H1 (cell line): ENCODE data around the gene SLC24A1. TPM values are rescaled to one million over a fixed set of nuclear protein-coding genes. Genes with fewer than 3 reads are reported as not detected.

Experiments used
- CTCF ChIA-PET: fragments of 300-600 bp; sonication (Branson Sonifier 250); formaldehyde crosslinking; loops from one replicate; lab custom pipeline; 2021; ENCODE audit not compliant: partially characterized antibody; lab: Charles Lee
- POLR2A ChIA-PET: fragments of 300-600 bp; sonication (Branson Sonifier 250); formaldehyde crosslinking; loops from one replicate; lab custom pipeline; 2021; ENCODE audit warnings: inconsistent platforms; ENCODE audit not compliant: partially characterized antibody; lab: Charles Lee
- DNase-seq, 2 experiments: peaks; one replicate each; pipeline versions ENCODE4 v3.0.0 to v3.0.0-alpha.2; 2010 to 2022; ENCODE audit warnings: low spot score in 2 of 2, low read depth in 1 of 2, mixed read lengths in 1 of 2
- FAIRE-seq: peaks from 2 replicates; lab custom pipeline; 2011; peaks lifted over from hg19 to GRCh38; lab: Jason Lieb, UNC
- H2AFZ ChIP-seq: 2 replicates; pipeline ENCODE4 v1.8.1; 2012; ENCODE audit warnings: low read length, inconsistent platforms
- H2AK5ac ChIP-seq: 2 replicates; pipeline ENCODE4 v1.6.1; 2013; ENCODE audit warnings: low read depth, low read length
- H2BK120ac ChIP-seq: replicated peaks from 2 replicates; pipeline ENCODE3; 2013; ENCODE audit warnings: low read depth, low read length, inconsistent platforms
- H2BK12ac ChIP-seq: 2 replicates; pipeline ENCODE4 v1.6.1; 2013; ENCODE audit warnings: low read depth, low read length
- H2BK15ac ChIP-seq: 2 replicates; pipeline ENCODE4 v1.6.1; 2013; ENCODE audit warnings: low read length
- H2BK20ac ChIP-seq: 2 replicates; pipeline ENCODE4 v1.6.1; 2013; ENCODE audit warnings: low read length
- H2BK5ac ChIP-seq: 2 replicates; pipeline ENCODE4 v1.6.1; 2013; ENCODE audit warnings: low read depth, low read length
- H3K14ac ChIP-seq: 2 replicates; pipeline ENCODE4 v1.6.1; 2013; ENCODE audit warnings: inconsistent platforms; ENCODE audit not compliant: insufficient read length
- H3K18ac ChIP-seq: 2 replicates; pipeline ENCODE4 v1.6.1; 2013; ENCODE audit warnings: low read length; ENCODE audit errors: extremely low read depth
- H3K23ac ChIP-seq: 2 replicates; pipeline ENCODE4 v1.6.1; 2013; ENCODE audit warnings: inconsistent platforms; ENCODE audit not compliant: insufficient read length
- H3K23me2 ChIP-seq: 2 replicates; pipeline ENCODE4 v1.6.1; 2013; ENCODE audit warnings: low read depth, low read length
- H3K27ac ChIP-seq: 2 replicates; pipeline ENCODE4 v1.6.1; 2011; ENCODE audit warnings: low read depth, low read length, inconsistent platforms
- H3K27me3 ChIP-seq, 4 experiments: replicated peaks in 1 of 4; 1 replicate in 1 of 4; 2 replicates in 3 of 4; pipeline versions ENCODE4 v1.6.1 to v1.8.1; 2011 to 2013; ENCODE audit warnings: low read length in 3 of 4, mild to moderate bottlenecking in 3 of 4, inconsistent platforms in 2 of 4, mixed read lengths in 2 of 4, moderate library complexity in 1 of 4; ENCODE audit not compliant: control insufficient read depth in 3 of 4, insufficient read depth in 3 of 4; ENCODE audit errors: extremely low read depth in 1 of 4
- H3K36me3 ChIP-seq, 4 experiments: 2 replicates each; pipeline versions ENCODE4 v1.6.1 to v1.8.1; 2011 to 2013; ENCODE audit warnings: mild to moderate bottlenecking in 4 of 4, low read length in 3 of 4, moderate library complexity in 2 of 4, control low read depth in 1 of 4, inconsistent platforms in 1 of 4; ENCODE audit not compliant: insufficient read depth in 4 of 4, control insufficient read depth in 2 of 4
- H3K4ac ChIP-seq: replicated peaks from 2 replicates; pipeline ENCODE3; 2013; ENCODE audit warnings: low read length, low read depth, mixed read lengths, inconsistent platforms; ENCODE audit not compliant: insufficient read length
- H3K4me1 ChIP-seq, 4 experiments: replicated peaks in 1 of 4; 1 replicate in 1 of 4; 2 replicates in 3 of 4; pipeline versions ENCODE4 v1.6.1 to v1.8.1; 2011 to 2013; ENCODE audit warnings: low read length in 3 of 4, inconsistent platforms in 2 of 4, mixed read lengths in 1 of 4; ENCODE audit not compliant: insufficient read depth in 4 of 4, control insufficient read depth in 3 of 4
- H3K4me2 ChIP-seq, 2 experiments: 2 replicates each; pipeline versions ENCODE4 v1.6.1 to v1.8.1; 2011 to 2013; ENCODE audit warnings: low read depth in 2 of 2, low read length in 2 of 2, control low read depth in 1 of 2, inconsistent platforms in 1 of 2, mild to moderate bottlenecking in 1 of 2; ENCODE audit not compliant: insufficient read depth in 1 of 2
- H3K4me3 ChIP-seq, 4 experiments: fragments of 200-600, 300-600 bp in 1 of 4; sonication (generic), shearing (Covaris generic), sonication (Bioruptor Twin) in 1 of 4; 2 replicates each; pipeline versions ENCODE4 v1.5.1 to v1.8.1; 2011 to 2016; ENCODE audit warnings: low read length in 4 of 4, low read depth in 3 of 4, control low read depth in 2 of 4, inconsistent platforms in 2 of 4, mild to moderate bottlenecking in 2 of 4, mixed read lengths in 1 of 4, moderate library complexity in 1 of 4; ENCODE audit not compliant: insufficient read depth in 2 of 4; ENCODE audit errors: extremely low read depth in 1 of 4
- H3K56ac ChIP-seq: replicated peaks from 2 replicates; pipeline ENCODE3; 2013; ENCODE audit warnings: low read depth, mild to moderate bottlenecking, mixed read lengths, low read length, inconsistent platforms; ENCODE audit not compliant: insufficient read length
- H3K79me1 ChIP-seq: 2 replicates; pipeline ENCODE4 v1.6.1; 2013; ENCODE audit warnings: low read depth, low read length, control low read depth
- H3K79me2 ChIP-seq, 2 experiments: 2 replicates each; pipeline versions ENCODE4 v1.6.1 to v1.8.1; 2012 to 2013; ENCODE audit warnings: low read length in 2 of 2, mild to moderate bottlenecking in 2 of 2, inconsistent platforms in 1 of 2; ENCODE audit not compliant: insufficient read depth in 2 of 2, control insufficient read depth in 1 of 2
- H3K9ac ChIP-seq, 4 experiments: replicated peaks in 1 of 4; 1 replicate in 1 of 4; 2 replicates in 3 of 4; pipeline versions ENCODE4 v1.6.1 to v1.8.1; 2011 to 2013; ENCODE audit warnings: low read depth in 3 of 4, low read length in 3 of 4, control low read depth in 2 of 4, mild to moderate bottlenecking in 2 of 4, moderate library complexity in 2 of 4, inconsistent platforms in 1 of 4; ENCODE audit errors: extremely low read depth in 1 of 4
- H3K9me3 ChIP-seq, 2 experiments: 2 replicates each; pipeline versions ENCODE4 v1.6.1 to v1.8.1; 2012 to 2013; ENCODE audit warnings: mild to moderate bottlenecking in 2 of 2, moderate library complexity in 2 of 2, control low read depth in 1 of 2, inconsistent platforms in 1 of 2, low read depth in 1 of 2, low read length in 1 of 2, mixed read lengths in 1 of 2; ENCODE audit not compliant: insufficient read depth in 2 of 2
- H4K20me1 ChIP-seq, 2 experiments: replicated peaks in 1 of 2; 2 replicates each; pipeline versions ENCODE3 to v1.8.1; 2011 to 2013; ENCODE audit warnings: inconsistent platforms in 2 of 2, low read length in 2 of 2, mild to moderate bottlenecking in 1 of 2; ENCODE audit not compliant: insufficient read depth in 2 of 2, control insufficient read depth in 1 of 2
- H4K5ac ChIP-seq: 2 replicates; pipeline ENCODE4 v1.6.1; 2013; ENCODE audit warnings: low read length, low read depth, mixed read lengths, inconsistent platforms; ENCODE audit not compliant: insufficient read length
- H4K8ac ChIP-seq: 2 replicates; pipeline ENCODE4 v1.8.0; 2013; ENCODE audit warnings: mild to moderate bottlenecking, moderate library complexity, low read length, inconsistent platforms; ENCODE audit not compliant: insufficient read depth; ENCODE audit errors: extremely low read depth
- H4K91ac ChIP-seq: replicated peaks from 2 replicates; pipeline ENCODE3; 2013; ENCODE audit warnings: low read length, mixed read lengths, inconsistent platforms; ENCODE audit not compliant: insufficient read length
- BACH1 ChIP-seq: IDR thresholded peaks from 2 replicates; pipeline ENCODE4 v1.6.1; 2012; ENCODE audit warnings: low read length, improper control_type of control experiment
- BCL11A ChIP-seq, 2 experiments: IDR thresholded peaks; one replicate each; pipeline ENCODE4 v1.6.1; 2011; ENCODE audit warnings: low read depth in 2 of 2, low read length in 2 of 2, mild to moderate bottlenecking in 2 of 2
- BRCA1 ChIP-seq: IDR thresholded peaks from 2 replicates; pipeline ENCODE4 v1.6.1; 2012; ENCODE audit warnings: low read depth, low read length, improper control_type of control experiment
- CHD1 ChIP-seq: IDR thresholded peaks from 2 replicates; pipeline ENCODE4 v1.6.1; 2012; ENCODE audit warnings: low read depth, low read length, improper control_type of control experiment
- CTCF ChIP-seq, 3 experiments: IDR thresholded peaks; 1 replicate in 2 of 3; 2 replicates in 1 of 3; pipeline versions ENCODE4 v1.5.1 to v1.6.1; 2011; ENCODE audit warnings: low read length in 3 of 3, mild to moderate bottlenecking in 3 of 3, inconsistent platforms in 2 of 3, low read depth in 1 of 3, moderate library complexity in 1 of 3; ENCODE audit not compliant: insufficient read depth in 1 of 3; ENCODE audit errors: control extremely low read depth in 1 of 3
- MAX ChIP-seq: IDR thresholded peaks from 2 replicates; pipeline ENCODE4 v1.6.1; 2012; ENCODE audit warnings: inconsistent platforms
- NRF1 ChIP-seq: IDR thresholded peaks from 2 replicates; pipeline ENCODE4 v1.6.1; 2011; ENCODE audit warnings: mild to moderate bottlenecking, low read depth, low read length, improper control_type of control experiment
- PHF8 ChIP-seq: fragments of 200-600 bp; sonication (generic); conservative IDR thresholded peaks from 2 replicates; pipeline ENCODE4 v1.7.1; 2012; ENCODE audit warnings: low read depth, mild to moderate bottlenecking, inconsistent platforms, low read length, moderate library complexity
- SAP30 ChIP-seq: fragments of 300-600 bp; sonication (generic); IDR thresholded peaks from 2 replicates; pipeline ENCODE4 v1.7.1; 2012; ENCODE audit warnings: low read length, moderate library complexity, mild to moderate bottlenecking, inconsistent platforms; ENCODE audit not compliant: insufficient read depth, insufficient replicate concordance
- SP2 ChIP-seq: IDR thresholded peaks from 2 replicates; pipeline ENCODE4 v1.6.1; 2012; ENCODE audit warnings: mild to moderate bottlenecking, low read length, inconsistent platforms
- WGBS, 2 experiments: shearing (Covaris generic) in 1 of 2; methylation state at CpG; one replicate each; pipeline versions ENCODE4 v1.1.6 to v1.1.7; 2013 to 2015; ENCODE audit warnings: low lambda C conversion rate in 2 of 2, mixed read lengths in 2 of 2, inconsistent platforms in 1 of 2, low coverage in 1 of 2, missing lambda C conversion rate in 1 of 2; ENCODE audit not compliant: insufficient replicate concordance in 2 of 2, insufficient coverage in 1 of 2, insufficient read length in 1 of 2; ENCODE audit errors: extremely low coverage in 1 of 2, missing lambda C conversion rate in 1 of 2; 5-methylcytosine and 5-hydroxymethylcytosine counted together
- polyA plus RNA-seq, 7 experiments: library from polyadenylated mRNA; depleted of rRNA in 3 of 7; stranded (reverse) in 5 of 7; unstranded in 2 of 7; fragments of >200 nt in 5 of 7; fragments of 200-250 nt in 2 of 7; gene quantifications; 1 replicate in 5 of 7; 2 replicates in 1 of 7; 4 replicates in 1 of 7; pipeline versions ENCODE4 v1.2.1 to v1.2.3, GENCODE V29; 2011 to 2013; ENCODE audit warnings: missing spikeins in 2 of 7, mixed read lengths in 2 of 7
- total RNA-seq: library from RNA; stranded (reverse); fragmentation: NEBNext Ultra II Directional; extraction: Animal tissue kit (Norgen Biotek cat#: 25700); gene quantifications from 2 replicates; pipeline ENCODE4 v1.2.1, GENCODE V29; 2021

Gene SLC24A1
- total and polyA plus RNA-seq, 2 of the 8 experiments (the other 6 are each of a cell fraction or from before 2014, with no cell fraction given) = 4.9 to 6.6 TPM

GRCh38 chr15:65666257-65666656, 44.5 kb downstream of the SLC24A1 start:
- Histone ChIP-seq H3K4me1 (no peaks in the 10 kb centered on the region), H3K27me3 (no peaks in the 10 kb centered on the region; a peak in 1 of 7 replicates), H3K9me3 (no peaks in the 10 kb centered on the region), H2AK5ac (no peak overlapping the region), H4K20me1 (no peaks in the 10 kb centered on the region), H3K27ac (no peak overlapping the region), H2BK120ac (no peak overlapping the region), H2BK20ac (no peak overlapping the region), H3K56ac (no peak overlapping the region), H3K14ac (no peak overlapping the region), H2AFZ (no peak overlapping the region), H3K4ac (no peak overlapping the region), H3K23me2 (no peaks in the 10 kb centered on the region), H4K5ac (no peak overlapping the region), H3K4me3 (no peak overlapping the region), H3K4me2 (no peak overlapping the region), H3K18ac (no peak overlapping the region), H3K79me2 (no peaks in the 10 kb centered on the region), H2BK5ac (no peak overlapping the region), H4K8ac (no peak overlapping the region), H2BK15ac (no peak overlapping the region), H4K91ac (no peak overlapping the region), H3K9ac (no peak overlapping the region), H3K36me3 (no peaks in the 10 kb centered on the region), H2BK12ac (no peak overlapping the region), H3K79me1 (no peaks in the 10 kb centered on the region), H3K23ac (no peak overlapping the region)
- WGBS, 2 experiments = 95% methylated on average over 3 of the region's 3 CpGs; no CpG with 5 or more reads in 1 of the 2 experiments
- POLR2A ChIA-PET = no interaction called here
- CTCF ChIA-PET = interaction anchor here (1.5 kb wide), 1 partner anchor 28 kb away, joined by 6 read pairs; no protein-coding TSS in a partner anchor
- DNase-seq = no peak
- FAIRE-seq = no peak
- TF ChIP-seq CTCF (IDR thresholded peaks at IDR 0.05; ENCODE audit: control extremely low read depth in 1 of 3, insufficient read depth in 1 of 3, low read depth in 1 of 3, low read length in 3 of 3) (no peak), BACH1 (no peak), SAP30 (no peak), BCL11A (IDR thresholded peaks at IDR 0.05; ENCODE audit: low read depth in 2 of 2, low read length in 2 of 2) (no peak), BRCA1 (no peak), CHD1 (no peak), MAX (no peak), NRF1 (no peak), PHF8 (no peak), SP2 (no peak)
